Pancreas (tissue), 10 donors: ENCODE data around the gene ALG12. TPM values are rescaled to one million over a fixed set of nuclear protein-coding genes. Genes with fewer than 3 reads are reported as not detected.

Experiments used
- ATAC-seq, 4 donors: fragments of 200-7000 bp; cut with Tn5 transposase; one replicate each; pipeline versions ENCODE4 v1.8.0 to v1.9.1; 2020; ENCODE audit warnings: mild to moderate bottlenecking in 4 of 4, moderate library complexity in 4 of 4
- DNase-seq, 6 donors: peaks; one replicate each; pipeline ENCODE4 v3.0.0-alpha.2; 2020
- FAIRE-seq: peaks from 2 replicates; lab custom pipeline; 2012; peaks lifted over from hg19 to GRCh38; lab: Jason Lieb, UNC
- H3K27ac ChIP-seq, 4 donors: fragments of 200-600 bp; sonication (generic); 1 replicate in 3 of 4; 2 replicates in 1 of 4; pipeline versions ENCODE4 v1.5.0 to v1.8.0; 2020
- H3K27me3 ChIP-seq, 4 donors: fragments of 200-600 bp; one replicate each; pipeline ENCODE4 v1.8.0; 2021
- H3K36me3 ChIP-seq, 3 donors: fragments of 200-600 bp; sonication (generic) in 1 of 3; one replicate each; pipeline versions ENCODE4 v1.5.0 to v1.8.0; 2020 to 2021
- H3K4me1 ChIP-seq, 3 donors: fragments of 200-600 bp; one replicate each; pipeline ENCODE4 v1.8.0; 2021
- H3K4me3 ChIP-seq, 4 donors: fragments of 200-600 bp; sonication (generic) in 2 of 4; one replicate each; pipeline versions ENCODE4 v1.5.0 to v1.8.0; 2020 to 2021
- H3K9me3 ChIP-seq, 4 donors: fragments of 200-600 bp; one replicate each; pipeline ENCODE4 v1.8.0; 2021
- WGBS, 2 donors: extraction: QIAGEN DNeasy Blood & Tissue Kit; methylation state at CpG; one replicate each; pipeline ENCODE4 v1.1.7; 2013; 5-methylcytosine and 5-hydroxymethylcytosine counted together
- intact Hi-C, 3 donors: fragments of 100-400 bp; cut with DNase I; formaldehyde crosslinking; loops; one replicate each; pipeline versions ENCODE4 v1.11.1 to v1.14.2; 2022
- polyA plus RNA-seq, 2 donors: library from polyadenylated mRNA; stranded (reverse); fragments of 200-250 nt; gene quantifications; one replicate each; pipeline ENCODE4 v1.2.3, GENCODE V29; 2013
- total RNA-seq, 6 donors: library from RNA; stranded (reverse); fragmentation: NEBNext Ultra II Directional in 4 of 6; extraction: Animal tissue kit (Norgen Biotek cat#: 25700) in 4 of 6; gene quantifications; one replicate each; pipeline versions ENCODE4 v1.2.1 to v1.2.4, GENCODE V29; 2021 to 2023
- TF ChIP-seq, protein P1 (sequence below), 4 donors: fragments of 200-600 bp; sonication (generic) in 3 of 4; IDR thresholded peaks; one replicate each; pipeline versions ENCODE4 v1.5.0 to v1.8.0; 2021; ENCODE audit warnings: antibody characterized with exemption in 4 of 4
- donor health status: healthy with polysubstance abuse.
- donor health status: DM: no; HTN: no; CAD: no; lungs with moderate emphysema.
- donor health status: DM: no; HTN: no; CAD: no.
- donor health status: control.
- donor health status: control.
- donor health status: Bipolar disorder and iron deficiency.
- donor health status: DM: yes; HTN: yes; CAD: no.
- donor health status: DM: no; HTN: no; CAD: no.
- donor health status: DM: no; HTN: no; CAD: no.
- donor health status: DM: yes; HTN: yes; CAD: no.

The ALG12 gene
- total and polyA plus RNA-seq, 8 donors, result 7.1 to 13.1 (median 10.8) TPM

DNA sequence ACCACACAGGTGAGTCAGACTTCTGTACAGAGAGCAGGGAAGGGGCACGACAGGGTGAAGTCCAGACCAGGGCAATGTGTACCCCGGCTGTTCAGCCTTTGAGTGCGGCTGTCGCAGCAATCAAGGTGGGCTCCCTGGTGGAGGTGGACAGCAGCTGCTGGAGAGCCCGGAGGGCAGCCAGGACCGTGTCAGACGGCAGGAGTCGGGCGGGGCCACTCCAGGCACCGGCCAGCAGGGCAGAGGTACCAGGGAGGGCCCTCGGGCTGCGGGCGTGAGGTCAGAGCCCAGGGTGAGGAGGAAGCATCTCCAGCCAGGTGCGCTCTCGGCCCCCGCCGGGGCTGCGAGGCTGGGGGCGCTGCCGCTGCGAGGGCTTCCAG, 41.5 kb upstream of the ALG12 start:
- Histone ChIP-seq H3K36me3 (peaks cover 0 to 19% (median 17%) of the 10 kb centered on the region in 3 donors), H3K9me3 (no peaks in the 10 kb centered on the region), H3K27ac (peak overlapping the region; percentile 87 to 95 (median 91)), H3K4me3 (peak overlapping the region; percentile 91 to 98 (median 95)), H3K27me3 (no peaks in the 10 kb centered on the region), H3K4me1 (peaks cover 25 to 42% (median 29%) of the 10 kb centered on the region in 3 donors)
- WGBS, 2 donors, result 4 to 6% methylated on average over 18 to 21 of the region's 21 CpGs
- FAIRE-seq, result no peak
- ATAC-seq, result peak; percentile 6 to 35 (median 15)
- peak; percentile 55 to 93 (median 78) for DNase-seq
- intact Hi-C loops, result no loop called here
- TF ChIP-seq, protein P1, sequence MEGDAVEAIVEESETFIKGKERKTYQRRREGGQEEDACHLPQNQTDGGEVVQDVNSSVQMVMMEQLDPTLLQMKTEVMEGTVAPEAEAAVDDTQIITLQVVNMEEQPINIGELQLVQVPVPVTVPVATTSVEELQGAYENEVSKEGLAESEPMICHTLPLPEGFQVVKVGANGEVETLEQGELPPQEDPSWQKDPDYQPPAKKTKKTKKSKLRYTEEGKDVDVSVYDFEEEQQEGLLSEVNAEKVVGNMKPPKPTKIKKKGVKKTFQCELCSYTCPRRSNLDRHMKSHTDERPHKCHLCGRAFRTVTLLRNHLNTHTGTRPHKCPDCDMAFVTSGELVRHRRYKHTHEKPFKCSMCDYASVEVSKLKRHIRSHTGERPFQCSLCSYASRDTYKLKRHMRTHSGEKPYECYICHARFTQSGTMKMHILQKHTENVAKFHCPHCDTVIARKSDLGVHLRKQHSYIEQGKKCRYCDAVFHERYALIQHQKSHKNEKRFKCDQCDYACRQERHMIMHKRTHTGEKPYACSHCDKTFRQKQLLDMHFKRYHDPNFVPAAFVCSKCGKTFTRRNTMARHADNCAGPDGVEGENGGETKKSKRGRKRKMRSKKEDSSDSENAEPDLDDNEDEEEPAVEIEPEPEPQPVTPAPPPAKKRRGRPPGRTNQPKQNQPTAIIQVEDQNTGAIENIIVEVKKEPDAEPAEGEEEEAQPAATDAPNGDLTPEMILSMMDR (IDR thresholded peaks at IDR 0.05), result no peak

GRCh38 chr22:49958931-49959781, 40.9 kb upstream of the ALG12 start:
- no peak for ATAC-seq
- Histone ChIP-seq H3K9me3 (no peaks in the 10 kb centered on the region), H3K36me3 (peaks cover 0 to 17% (median 17%) of the 10 kb centered on the region in 3 donors), H3K4me1 (peaks cover 30 to 44% (median 35%) of the 10 kb centered on the region in 3 donors), H3K4me3 (peak overlapping the region; percentile 91 to 98 (median 95)), H3K27ac (peak overlapping the region; percentile 87 to 95 (median 91)), H3K27me3 (no peaks in the 10 kb centered on the region)
- TF ChIP-seq, protein P1 (IDR thresholded peaks at IDR 0.05), result no peak
- DNase-seq, result peak; percentile 44 to 85 (median 58)
- 71 to 76% methylated on average over 29 of the region's 29 CpGs for WGBS, 2 donors
- FAIRE-seq, result no peak
- intact Hi-C loops, result no loop called here

DNA sequence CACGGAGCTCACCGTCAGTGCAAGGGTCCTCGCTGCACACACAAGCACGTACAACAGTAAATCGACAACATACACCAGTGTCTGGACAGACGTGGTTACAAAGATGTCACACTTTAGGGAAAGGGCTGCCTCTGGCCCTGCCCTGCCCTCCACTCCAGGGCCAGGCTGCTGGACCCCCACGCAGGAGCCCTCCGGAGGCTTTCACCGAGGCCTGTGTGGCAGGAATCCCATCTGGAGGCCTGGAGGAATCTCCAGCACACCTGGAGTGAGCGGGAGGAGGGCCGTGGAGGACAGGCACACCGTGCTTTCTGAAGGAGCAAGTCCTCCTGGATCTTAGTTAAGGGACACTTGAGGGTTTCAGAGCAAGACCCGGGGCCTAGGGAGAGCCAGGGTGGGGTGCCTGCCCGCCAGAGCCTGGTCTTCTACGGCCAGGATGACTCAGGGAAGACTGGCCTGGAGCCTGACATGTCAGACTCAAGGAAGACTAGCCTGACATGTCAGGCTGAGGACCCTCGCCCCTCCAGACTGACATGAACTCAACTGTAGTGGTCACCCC, 40.2 kb upstream of the ALG12 start:
- TF ChIP-seq, protein P1 (IDR thresholded peaks at IDR 0.05), result no peak
- no peaks in the 10 kb centered on the region for H3K27me3 ChIP-seq
- no peaks in the 10 kb centered on the region for H3K9me3 ChIP-seq
- WGBS, 2 donors, result 91% methylated on average over 16 of the region's 16 CpGs
- ATAC-seq (no peak), DNase-seq (peak in 4 of 6 donors; percentile 24 to 67 (median 50)), FAIRE-seq (no peak)
- H3K27ac ChIP-seq, result no peak overlapping the region
- no peak overlapping the region for H3K4me3 ChIP-seq
- intact Hi-C loops, result no loop called here
- peaks cover 30 to 44% (median 38%) of the 10 kb centered on the region in 3 donors for H3K4me1 ChIP-seq
- peaks cover 0 to 10% (median 10%) of the 10 kb centered on the region in 3 donors for H3K36me3 ChIP-seq

DNA sequence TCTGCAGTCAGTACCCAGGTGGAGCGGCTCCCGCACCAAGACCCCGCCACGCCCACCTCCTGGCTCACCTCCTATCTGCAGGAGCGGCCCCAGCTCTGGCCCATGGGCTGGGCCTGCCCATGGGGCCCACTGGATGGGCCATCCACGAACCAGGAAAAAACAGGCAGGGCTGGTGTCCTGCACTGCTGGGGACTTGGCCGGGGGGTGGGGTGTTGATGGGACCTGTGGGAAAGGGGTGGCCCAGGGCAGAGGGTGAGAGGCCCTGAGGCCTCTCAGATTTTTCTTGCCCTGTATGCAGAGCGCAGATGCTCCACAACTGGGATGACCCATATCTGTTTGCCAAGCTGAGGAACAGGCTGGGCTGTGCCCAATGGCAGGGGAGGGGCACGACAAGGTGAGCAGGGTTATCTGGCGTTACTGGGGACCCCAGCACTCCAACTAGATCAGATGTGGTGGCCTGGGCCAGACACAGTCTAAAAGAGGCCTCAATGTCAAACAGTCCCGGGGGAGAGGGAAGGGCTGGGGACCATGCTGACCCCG, 39.7 kb upstream of the ALG12 start:
- DNase-seq (peak in 4 of 6 donors; percentile 16 to 75 (median 36)), ATAC-seq (no peak), FAIRE-seq (no peak)
- no peak overlapping the region for H3K4me3 ChIP-seq
- peaks cover 31 to 44% (median 38%) of the 10 kb centered on the region in 3 donors for H3K4me1 ChIP-seq
- H3K27me3 ChIP-seq, result no peaks in the 10 kb centered on the region
- TF ChIP-seq, protein P1 (IDR thresholded peaks at IDR 0.05), result no peak
- peaks cover 0 to 4% (median 4%) of the 10 kb centered on the region in 3 donors for H3K36me3 ChIP-seq
- H3K27ac ChIP-seq, result no peak overlapping the region
- WGBS, 2 donors, result 81 to 85% methylated on average over 10 to 12 of the region's 12 CpGs
- intact Hi-C loops, result no loop called here
- H3K9me3 ChIP-seq, result no peaks in the 10 kb centered on the region
